Measurements from ENCODE around the gene CEP170B.

Gene CEP170B

GRCh38 chr14:104863131-104863862 lies 1.8 kb upstream of the CEP170B start:
- TF ChIP-seq RAD21 (IDR thresholded peaks at IDR 0.05; ENCODE audit: low read depth) (no peak), TAF1 (IDR thresholded peaks at IDR 0.05; ENCODE audit: low read depth) (no peak), TEAD4 (IDR thresholded peaks at IDR 0.05) (no peak), CEBPB (IDR thresholded peaks at IDR 0.05) (no peak), YY1 (IDR thresholded peaks at IDR 0.05; ENCODE audit: low read depth) (no peak), NFIC (IDR thresholded peaks at IDR 0.05) (no peak), EGR1 (IDR thresholded peaks at IDR 0.05) (no peak), TCF12 (IDR thresholded peaks at IDR 0.05; ENCODE audit: low read depth) (no peak), ZBTB7A (IDR thresholded peaks at IDR 0.05; ENCODE audit: low read depth) (no peak), CREB1 (IDR thresholded peaks at IDR 0.05; ENCODE audit: low read depth) (no peak), MAX (IDR thresholded peaks at IDR 0.05) (no peak), FOXM1 (IDR thresholded peaks at IDR 0.05; ENCODE audit: borderline replicate concordance, low read depth) (no peak), EP300 (IDR thresholded peaks at IDR 0.05; ENCODE audit: borderline replicate concordance) (no peak)
- TF ChIP-seq, protein P1, sequence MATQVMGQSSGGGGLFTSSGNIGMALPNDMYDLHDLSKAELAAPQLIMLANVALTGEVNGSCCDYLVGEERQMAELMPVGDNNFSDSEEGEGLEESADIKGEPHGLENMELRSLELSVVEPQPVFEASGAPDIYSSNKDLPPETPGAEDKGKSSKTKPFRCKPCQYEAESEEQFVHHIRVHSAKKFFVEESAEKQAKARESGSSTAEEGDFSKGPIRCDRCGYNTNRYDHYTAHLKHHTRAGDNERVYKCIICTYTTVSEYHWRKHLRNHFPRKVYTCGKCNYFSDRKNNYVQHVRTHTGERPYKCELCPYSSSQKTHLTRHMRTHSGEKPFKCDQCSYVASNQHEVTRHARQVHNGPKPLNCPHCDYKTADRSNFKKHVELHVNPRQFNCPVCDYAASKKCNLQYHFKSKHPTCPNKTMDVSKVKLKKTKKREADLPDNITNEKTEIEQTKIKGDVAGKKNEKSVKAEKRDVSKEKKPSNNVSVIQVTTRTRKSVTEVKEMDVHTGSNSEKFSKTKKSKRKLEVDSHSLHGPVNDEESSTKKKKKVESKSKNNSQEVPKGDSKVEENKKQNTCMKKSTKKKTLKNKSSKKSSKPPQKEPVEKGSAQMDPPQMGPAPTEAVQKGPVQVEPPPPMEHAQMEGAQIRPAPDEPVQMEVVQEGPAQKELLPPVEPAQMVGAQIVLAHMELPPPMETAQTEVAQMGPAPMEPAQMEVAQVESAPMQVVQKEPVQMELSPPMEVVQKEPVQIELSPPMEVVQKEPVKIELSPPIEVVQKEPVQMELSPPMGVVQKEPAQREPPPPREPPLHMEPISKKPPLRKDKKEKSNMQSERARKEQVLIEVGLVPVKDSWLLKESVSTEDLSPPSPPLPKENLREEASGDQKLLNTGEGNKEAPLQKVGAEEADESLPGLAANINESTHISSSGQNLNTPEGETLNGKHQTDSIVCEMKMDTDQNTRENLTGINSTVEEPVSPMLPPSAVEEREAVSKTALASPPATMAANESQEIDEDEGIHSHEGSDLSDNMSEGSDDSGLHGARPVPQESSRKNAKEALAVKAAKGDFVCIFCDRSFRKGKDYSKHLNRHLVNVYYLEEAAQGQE (IDR thresholded peaks at IDR 0.05; ENCODE audit: low read depth): no peak
- TF ChIP-seq, protein P2, sequence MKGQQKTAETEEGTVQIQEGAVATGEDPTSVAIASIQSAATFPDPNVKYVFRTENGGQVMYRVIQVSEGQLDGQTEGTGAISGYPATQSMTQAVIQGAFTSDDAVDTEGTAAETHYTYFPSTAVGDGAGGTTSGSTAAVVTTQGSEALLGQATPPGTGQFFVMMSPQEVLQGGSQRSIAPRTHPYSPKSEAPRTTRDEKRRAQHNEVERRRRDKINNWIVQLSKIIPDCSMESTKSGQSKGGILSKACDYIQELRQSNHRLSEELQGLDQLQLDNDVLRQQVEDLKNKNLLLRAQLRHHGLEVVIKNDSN (IDR thresholded peaks at IDR 0.05): no peak

GRCh38 chr14:104863923-104864266 lies 1.2 kb upstream of the CEP170B start:
- TF ChIP-seq YY1 (IDR thresholded peaks at IDR 0.05; ENCODE audit: low read depth): no peak
- TF ChIP-seq CREB1 (IDR thresholded peaks at IDR 0.05; ENCODE audit: low read depth): no peak
- no peak for TF ChIP-seq CEBPB (IDR thresholded peaks at IDR 0.05)
- no peak for TF ChIP-seq FOXM1 (IDR thresholded peaks at IDR 0.05; ENCODE audit: borderline replicate concordance, low read depth)
- no peak for TF ChIP-seq EGR1 (IDR thresholded peaks at IDR 0.05)
- no peak for TF ChIP-seq TEAD4 (IDR thresholded peaks at IDR 0.05)

DNA sequence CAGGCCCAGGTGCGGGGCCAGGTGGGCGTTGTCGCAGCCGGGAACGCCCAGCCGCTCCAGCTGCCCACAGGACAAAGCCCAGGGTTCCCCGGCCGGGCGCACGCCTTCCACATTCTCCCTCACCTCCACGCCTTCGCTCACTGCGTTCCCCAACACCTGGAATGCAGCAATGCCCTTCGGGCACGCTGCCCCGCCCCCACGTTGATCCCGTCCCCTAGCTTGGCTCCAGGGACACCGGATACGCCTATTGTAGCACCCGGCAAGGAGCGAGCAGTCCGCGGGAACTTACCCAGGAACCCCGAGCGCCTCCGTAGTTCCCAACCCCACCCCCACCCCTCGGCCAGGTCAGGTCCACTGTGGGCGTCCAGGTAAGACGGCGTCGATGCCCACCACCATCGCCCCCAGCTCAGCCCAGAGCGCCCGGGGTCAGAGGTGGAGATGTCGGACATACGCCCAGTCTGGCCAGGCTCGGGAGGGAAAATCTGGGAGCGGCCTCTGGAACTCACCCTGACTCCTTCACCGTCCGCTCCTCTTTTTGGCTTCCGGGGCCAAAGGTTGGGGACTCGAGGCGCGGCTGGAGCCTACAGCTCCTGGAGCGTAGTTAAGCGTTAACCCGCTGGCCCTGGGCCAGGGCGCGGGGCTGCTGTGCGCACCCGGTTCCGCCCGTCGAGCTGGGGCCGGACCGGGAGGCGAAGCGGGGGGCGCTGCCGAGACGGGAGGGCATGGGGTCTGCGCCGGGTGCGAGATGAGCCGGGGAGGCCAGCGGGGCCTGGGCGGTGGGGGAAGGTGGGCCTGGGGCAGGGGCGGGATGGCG lies 594 bp upstream of the CEP170B start:
- TF ChIP-seq, protein P2 (IDR thresholded peaks at IDR 0.05): no peak
- TF ChIP-seq EP300 (IDR thresholded peaks at IDR 0.05; ENCODE audit: borderline replicate concordance) (0 out of 2 replicates have a peak, but pooled peaks have one; percentile 32), CREB1 (IDR thresholded peaks at IDR 0.05; ENCODE audit: low read depth) (no peak), ZBTB7A (IDR thresholded peaks at IDR 0.05; ENCODE audit: low read depth) (0 out of 2 replicates have a peak, but pooled peaks have one; percentile 18), CEBPB (IDR thresholded peaks at IDR 0.05) (no peak), YY1 (IDR thresholded peaks at IDR 0.05; ENCODE audit: low read depth) (peak; percentile 11; the same call in 1 of the 2 replicates), RAD21 (IDR thresholded peaks at IDR 0.05; ENCODE audit: low read depth) (no peak), TEAD4 (IDR thresholded peaks at IDR 0.05) (peak; percentile 92), NFIC (IDR thresholded peaks at IDR 0.05) (peak; percentile 62), TCF12 (IDR thresholded peaks at IDR 0.05; ENCODE audit: low read depth) (peak; percentile 72), TAF1 (IDR thresholded peaks at IDR 0.05; ENCODE audit: low read depth) (peak; percentile 23; the same call in 1 of the 2 replicates), FOXM1 (IDR thresholded peaks at IDR 0.05; ENCODE audit: borderline replicate concordance, low read depth) (no peak), MAX (IDR thresholded peaks at IDR 0.05) (peak; percentile 83), EGR1 (IDR thresholded peaks at IDR 0.05) (no peak; the same call in 1 of the 2 replicates)
- TF ChIP-seq, protein P1 (IDR thresholded peaks at IDR 0.05; ENCODE audit: low read depth): no peak

- no peak for TF ChIP-seq CREB1 (IDR thresholded peaks at IDR 0.05; ENCODE audit: low read depth)
- TF ChIP-seq EGR1 (IDR thresholded peaks at IDR 0.05): no peak
- TF ChIP-seq MAX (IDR thresholded peaks at IDR 0.05): peak; percentile 16; the same call in 1 of the 2 replicates
- 0 out of 2 replicates have a peak, but pooled peaks have one; percentile 25 for TF ChIP-seq TCF12 (IDR thresholded peaks at IDR 0.05; ENCODE audit: low read depth)
- peak; percentile 38; the same call in 1 of the 2 replicates for TF ChIP-seq TAF1 (IDR thresholded peaks at IDR 0.05; ENCODE audit: low read depth)
- TF ChIP-seq ZBTB7A (IDR thresholded peaks at IDR 0.05; ENCODE audit: low read depth): 0 out of 2 replicates have a peak, but pooled peaks have one; percentile 15
- TF ChIP-seq FOXM1 (IDR thresholded peaks at IDR 0.05; ENCODE audit: borderline replicate concordance, low read depth): no peak
These were observed 768 bp downstream of the CEP170B start for GRCh38 chr14:104865631-104866441.
